NCI-H146 treated with DMSO at 0.1 percent for 48 hours (cell line): ENCODE results near the gene TBC1D4.
A peak's percentile ranks its signal among the peaks of the same experiment; 100 is the strongest.

Experiments
- DNase-seq: peaks from one replicate; lab custom pipeline; 2025; ENCODE audit not compliant: unreplicated experiment; lab: John Stamatoyannopoulos, UW

The TBC1D4 gene, protein sequence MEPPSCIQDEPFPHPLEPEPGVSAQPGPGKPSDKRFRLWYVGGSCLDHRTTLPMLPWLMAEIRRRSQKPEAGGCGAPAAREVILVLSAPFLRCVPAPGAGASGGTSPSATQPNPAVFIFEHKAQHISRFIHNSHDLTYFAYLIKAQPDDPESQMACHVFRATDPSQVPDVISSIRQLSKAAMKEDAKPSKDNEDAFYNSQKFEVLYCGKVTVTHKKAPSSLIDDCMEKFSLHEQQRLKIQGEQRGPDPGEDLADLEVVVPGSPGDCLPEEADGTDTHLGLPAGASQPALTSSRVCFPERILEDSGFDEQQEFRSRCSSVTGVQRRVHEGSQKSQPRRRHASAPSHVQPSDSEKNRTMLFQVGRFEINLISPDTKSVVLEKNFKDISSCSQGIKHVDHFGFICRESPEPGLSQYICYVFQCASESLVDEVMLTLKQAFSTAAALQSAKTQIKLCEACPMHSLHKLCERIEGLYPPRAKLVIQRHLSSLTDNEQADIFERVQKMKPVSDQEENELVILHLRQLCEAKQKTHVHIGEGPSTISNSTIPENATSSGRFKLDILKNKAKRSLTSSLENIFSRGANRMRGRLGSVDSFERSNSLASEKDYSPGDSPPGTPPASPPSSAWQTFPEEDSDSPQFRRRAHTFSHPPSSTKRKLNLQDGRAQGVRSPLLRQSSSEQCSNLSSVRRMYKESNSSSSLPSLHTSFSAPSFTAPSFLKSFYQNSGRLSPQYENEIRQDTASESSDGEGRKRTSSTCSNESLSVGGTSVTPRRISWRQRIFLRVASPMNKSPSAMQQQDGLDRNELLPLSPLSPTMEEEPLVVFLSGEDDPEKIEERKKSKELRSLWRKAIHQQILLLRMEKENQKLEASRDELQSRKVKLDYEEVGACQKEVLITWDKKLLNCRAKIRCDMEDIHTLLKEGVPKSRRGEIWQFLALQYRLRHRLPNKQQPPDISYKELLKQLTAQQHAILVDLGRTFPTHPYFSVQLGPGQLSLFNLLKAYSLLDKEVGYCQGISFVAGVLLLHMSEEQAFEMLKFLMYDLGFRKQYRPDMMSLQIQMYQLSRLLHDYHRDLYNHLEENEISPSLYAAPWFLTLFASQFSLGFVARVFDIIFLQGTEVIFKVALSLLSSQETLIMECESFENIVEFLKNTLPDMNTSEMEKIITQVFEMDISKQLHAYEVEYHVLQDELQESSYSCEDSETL (N-terminal part only)

DNA sequence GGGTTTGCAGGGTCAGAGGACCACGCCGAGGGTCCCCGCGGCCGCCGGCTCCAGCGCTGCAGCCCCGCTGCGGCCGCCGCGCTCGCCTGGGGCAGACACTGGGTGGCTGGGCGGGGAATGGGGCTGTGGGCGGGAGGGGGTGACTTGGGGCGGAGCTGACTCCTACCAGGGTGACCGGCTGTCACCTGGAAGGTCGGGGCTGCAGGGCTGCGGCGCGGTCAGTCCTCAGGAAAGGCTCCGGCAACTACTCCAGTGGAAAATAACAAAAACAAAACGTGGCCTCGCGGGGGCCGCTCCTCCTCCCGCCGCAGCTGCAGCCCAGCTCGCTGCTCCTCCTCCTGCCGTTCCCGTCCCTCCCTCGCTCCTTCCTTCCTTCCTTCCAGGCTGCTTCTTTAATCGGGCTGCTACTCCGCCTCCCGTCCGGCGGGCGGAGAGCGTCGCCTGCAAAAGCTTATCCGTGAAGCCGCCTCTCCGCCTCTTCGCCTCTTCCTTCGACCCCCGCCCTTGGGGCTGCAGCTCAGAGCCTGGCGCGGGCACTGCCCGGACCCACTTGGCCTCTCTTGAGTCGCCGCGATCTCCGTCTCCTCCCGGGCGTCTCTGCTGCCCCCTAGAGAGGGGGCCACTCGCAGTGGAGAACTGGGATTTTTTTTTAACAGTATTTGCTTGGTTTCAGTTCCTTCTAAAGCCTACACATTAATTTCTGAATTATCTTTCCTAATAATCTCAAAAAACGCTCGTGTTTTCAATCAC is at the start of gene TBC1D4:
TBC1D4 (minus strand) TSS at position 100 of the 750 bp plus-strand sequence. CDS start 402 bp downstream, outside the sequence.
- peak; percentile 99 for DNase-seq

DNA sequence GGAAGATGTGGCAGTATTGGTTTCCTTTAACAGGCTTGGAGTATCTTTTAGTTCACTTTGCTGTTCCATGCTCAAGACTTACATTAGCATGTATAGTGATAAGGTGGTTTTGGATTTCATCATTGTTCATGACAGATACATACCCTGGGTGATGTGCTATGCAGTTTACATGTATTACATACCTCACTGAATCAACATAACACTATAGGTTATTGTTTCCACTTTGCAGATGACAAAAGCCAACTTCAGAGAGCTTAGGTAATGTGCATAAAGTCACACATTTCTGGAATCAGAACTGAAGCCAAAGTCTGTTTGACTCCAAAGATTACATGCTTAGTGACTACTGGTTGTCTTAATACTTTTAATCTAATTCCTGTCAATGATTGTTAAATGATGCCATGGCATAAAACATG is 48.6 kb upstream of the TBC1D4 start:
- DNase-seq, result no peak

DNA sequence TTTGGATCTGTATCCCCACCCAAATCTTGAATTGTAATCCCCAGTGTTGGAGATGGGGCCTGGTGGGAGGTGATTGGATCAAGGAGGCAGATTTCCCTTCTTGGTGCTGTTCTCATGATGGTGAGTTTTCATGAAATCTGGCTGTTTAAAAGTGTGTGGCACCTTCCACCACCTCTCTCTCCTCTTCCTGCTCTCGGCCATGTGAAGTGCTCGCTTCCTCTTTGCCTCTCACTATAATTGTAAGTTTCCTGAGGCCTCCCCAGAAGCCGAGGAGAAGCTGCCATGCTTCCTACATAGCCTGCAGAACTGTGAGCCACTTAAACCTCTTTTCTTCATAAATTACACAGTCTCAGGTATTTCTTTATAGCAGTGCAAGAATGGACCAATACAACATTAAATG is 40.0 kb upstream of the TBC1D4 start:
- DNase-seq, result no peak

DNA sequence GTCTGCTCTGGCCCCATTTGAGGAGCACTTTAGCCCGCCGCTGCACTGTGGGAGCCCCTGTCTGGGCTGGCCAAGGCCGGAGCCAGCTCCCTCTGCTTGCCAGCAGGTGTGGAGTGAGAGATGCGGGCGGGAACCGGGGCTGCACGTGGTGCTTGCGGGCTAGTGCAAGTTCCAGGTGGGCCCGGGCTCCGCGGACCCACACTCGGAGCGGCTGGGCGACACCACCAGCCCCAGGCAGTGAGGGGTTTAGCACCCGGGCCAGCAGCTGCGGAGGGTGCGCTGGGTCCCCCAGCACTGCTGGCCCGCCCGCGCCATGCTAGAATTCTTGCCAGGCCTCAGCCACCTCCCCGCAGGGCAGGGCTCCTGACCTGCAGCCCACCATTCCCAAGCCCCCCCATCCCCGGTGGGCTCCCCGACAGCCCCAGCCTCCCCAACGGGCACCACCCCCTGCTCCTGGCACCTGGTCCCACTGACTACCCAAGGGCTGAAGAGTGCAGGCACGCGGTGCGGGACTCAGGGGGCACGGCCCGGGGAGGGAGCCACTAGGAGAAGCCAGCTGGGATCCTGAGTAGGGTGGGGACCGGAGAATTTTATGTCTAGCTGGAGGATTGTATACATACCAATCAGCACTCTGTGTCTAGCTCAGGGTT is 36.6 kb upstream of the TBC1D4 start:
- no peak for DNase-seq

DNA sequence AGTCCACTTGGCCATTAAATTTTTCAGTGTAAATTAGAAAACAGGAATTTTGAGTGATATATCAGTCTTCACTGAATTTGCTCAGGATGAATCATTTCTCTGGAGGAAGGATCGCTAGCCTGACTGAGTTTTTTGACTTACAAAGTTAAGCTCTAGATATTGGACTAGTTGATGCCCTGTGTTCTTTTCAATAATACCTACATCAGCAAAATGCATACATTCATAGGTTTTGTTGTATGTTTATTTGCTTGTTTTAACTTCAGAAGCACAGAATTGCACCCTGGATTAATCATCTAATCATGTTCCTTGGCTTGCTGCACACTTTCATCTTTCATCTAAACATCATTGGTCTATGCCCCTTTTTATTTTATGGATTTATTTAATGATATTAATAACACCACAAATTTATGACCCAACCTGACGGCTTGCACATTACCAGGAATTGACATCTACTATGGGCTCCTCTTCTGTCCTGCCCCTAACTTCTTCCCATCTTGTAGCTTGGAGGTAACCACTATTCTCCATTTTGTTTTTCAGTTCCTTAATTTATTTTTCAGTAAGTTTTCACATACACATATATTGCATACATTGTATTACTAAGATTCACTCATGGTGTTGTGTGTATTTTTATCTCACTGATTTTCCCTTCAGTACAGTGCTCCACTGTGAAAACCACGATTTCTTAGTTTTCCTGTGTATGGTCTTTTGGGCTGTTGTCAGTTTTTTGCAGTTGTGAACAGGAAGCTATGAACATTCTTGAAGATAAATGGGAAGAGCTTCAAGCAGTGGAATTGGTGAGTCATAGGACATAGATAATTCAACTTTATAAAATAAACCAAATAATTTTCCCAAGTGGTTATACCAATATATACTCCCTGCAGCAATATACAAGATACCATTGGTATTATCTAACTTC is 32.4 kb upstream of the TBC1D4 start:
- no peak for DNase-seq

DNA sequence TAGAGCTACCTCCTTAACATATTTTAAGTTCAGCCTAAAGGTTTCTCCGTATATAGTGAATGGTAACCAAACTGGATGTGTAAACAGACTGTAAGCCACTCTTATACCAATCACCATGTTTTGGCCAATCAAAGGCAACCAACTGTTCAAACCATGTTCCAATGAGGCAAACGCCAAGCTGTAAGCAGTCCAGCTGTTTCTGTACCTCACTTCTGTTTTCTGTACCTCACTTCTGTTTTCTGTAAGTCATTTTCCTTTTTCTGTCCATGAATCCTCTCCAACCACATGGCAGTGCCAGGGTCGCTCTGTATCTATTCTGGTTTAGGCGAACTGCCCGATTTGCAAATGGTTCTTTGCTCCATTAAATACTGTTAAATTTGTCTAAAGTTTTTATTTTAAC is 31.3 kb upstream of the TBC1D4 start:
- no peak for DNase-seq

DNA sequence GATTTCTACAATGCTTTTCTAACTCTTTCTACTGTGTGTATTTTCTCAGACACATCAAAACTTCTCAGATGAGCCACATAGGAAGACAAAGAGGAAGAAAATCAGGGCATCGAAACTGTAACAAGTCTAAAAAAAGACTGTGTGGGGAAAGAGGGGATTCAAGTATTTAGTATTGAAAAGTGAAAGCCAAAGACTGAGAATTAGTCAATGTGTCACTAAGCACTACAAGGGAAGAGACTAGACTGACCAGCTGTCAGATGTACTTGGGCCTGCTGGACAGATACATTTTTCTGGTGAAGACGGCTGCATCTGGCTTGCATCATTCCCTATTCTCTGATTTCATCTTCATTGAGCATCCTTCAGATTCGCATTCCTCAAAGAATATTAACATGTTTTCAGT is 30.3 kb upstream of the TBC1D4 start:
- no peak for DNase-seq

DNA sequence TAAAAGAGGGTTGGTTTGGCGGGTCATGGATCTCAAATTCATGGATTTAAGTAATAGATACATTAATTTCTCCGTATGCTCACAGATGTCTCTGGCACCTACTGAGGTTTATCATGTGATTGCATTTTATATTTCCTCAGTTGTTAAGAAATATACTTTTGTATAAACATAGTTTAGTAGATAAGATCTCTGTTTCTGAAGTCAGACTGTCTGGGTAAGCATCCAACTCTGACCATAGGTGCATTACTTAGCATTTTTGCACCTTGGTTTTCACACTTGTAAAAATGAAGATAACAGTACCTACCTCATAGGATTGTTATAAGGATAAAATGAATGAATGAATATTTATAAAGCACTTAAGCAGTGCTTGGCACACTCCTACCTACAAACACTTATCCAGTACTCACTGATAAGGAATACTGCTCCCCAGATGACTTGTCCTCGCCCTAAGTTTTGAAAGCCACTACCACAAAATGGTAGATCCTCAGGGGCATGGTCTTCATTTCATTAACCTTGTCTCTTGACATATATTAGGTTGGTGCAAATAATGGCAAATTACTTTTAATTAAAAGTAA is 29.2 kb upstream of the TBC1D4 start:
- DNase-seq, result no peak

DNA sequence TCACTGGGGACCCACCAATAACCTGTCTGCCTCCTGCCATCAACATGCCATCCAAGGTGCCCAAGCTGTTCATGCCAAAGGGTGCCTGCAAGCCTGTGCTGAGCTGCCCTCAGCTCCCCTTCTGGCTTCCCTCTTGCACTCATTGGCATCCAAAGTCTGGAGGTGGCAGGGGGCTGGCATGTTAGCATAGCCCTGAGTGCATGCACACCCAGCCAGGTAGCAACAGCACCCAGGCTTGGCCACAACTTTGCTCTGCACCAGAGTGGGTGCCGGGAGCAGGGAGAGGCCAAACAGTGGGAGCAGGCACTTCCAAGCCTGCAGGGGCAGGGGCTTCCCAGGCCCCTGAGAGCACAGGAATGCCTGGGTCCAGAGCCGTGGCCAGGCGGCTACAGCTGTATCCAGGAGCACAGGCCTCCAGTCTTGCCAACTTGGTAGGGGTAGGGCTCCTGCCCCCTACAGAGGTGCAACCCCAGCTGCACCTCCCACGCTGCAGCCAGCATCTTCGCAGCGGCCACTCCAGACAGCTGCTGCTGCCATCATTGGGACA is 26.1 kb upstream of the TBC1D4 start:
- no peak for DNase-seq

DNA sequence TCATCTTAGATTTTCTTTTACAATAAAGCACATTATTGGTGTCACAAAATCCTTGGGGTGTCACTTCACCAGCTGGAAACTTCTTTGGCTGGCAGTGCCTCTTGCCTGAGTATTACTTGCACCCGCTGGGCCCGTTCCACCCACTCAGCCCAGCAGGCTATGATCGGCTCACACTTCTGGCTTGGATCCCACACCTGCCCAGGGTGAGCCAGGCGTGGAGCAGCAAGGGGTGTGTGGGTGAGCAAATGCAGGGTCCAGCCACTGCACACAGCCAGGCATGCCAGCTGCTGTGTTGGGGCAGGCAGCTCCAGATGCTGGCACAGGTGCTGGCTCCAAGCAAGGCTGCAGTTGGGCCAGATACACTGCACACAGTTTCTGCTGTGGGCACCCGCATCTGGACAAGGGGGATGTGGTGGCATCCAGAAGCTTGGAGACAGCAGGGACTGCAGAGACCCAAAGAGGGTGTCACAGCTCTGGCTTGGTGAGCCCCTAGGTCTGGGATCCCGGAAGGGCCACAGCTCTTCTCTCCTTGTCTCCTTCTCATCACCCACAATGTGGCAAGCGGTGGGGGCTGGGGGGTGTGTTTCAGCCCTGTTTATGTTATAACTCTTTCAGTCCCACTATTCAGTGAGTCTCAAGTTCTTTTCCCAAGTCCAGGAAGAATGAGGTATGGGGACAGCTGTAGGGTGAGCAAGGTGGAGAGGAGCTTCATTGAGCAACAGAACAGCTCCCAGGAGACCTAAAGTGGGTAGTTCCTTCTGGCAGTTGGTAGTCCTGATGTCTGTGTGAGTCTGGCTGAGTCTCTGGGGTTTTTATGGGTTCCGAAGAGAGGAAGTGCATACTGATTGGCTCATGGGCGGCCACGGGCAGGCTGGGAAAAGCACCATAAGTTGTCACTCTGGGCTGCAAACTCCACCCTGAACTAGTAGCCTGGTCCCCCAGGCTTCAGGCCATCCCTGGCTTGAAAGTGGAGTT is 25.3 kb upstream of the TBC1D4 start:
- DNase-seq, result no peak

DNA sequence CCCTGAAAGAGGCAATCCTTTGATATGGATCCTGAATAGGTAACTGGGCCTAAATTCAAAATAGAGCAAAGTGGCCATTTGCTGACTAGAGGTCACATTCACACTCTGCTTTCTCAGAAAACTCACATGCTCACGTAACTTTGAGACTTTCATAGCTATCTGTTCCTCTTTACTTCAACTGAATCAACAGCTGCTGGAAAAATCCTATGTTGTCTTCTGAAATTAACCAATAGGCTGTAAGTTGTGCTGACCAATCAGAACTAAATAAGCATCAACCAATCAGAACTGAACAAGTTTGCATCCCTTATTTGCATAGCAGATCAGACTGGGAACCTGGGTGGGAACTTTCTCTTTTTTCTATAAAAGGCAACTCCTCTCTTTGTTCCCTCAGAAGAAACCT is 24.0 kb upstream of the TBC1D4 start:
- no peak for DNase-seq

DNA sequence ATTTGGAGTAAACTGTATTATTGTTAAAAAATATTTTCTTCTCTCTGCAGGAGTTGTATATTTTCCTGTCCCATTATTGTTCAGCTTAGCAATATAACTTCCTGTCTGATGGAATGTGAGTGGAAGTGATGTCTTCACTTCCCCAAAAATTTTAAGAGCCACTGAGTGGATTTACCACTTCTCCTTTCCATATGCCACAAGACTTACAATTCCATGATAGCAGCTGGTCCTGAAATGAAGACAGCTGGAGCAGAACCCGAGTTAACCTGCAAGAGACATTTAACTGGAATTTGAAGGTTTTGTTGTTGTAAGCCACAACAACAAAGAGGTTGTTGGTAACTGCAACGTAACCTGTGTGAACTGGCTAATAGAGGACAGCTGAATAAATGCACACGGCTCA is 23.4 kb upstream of the TBC1D4 start:
- no peak for DNase-seq

DNA sequence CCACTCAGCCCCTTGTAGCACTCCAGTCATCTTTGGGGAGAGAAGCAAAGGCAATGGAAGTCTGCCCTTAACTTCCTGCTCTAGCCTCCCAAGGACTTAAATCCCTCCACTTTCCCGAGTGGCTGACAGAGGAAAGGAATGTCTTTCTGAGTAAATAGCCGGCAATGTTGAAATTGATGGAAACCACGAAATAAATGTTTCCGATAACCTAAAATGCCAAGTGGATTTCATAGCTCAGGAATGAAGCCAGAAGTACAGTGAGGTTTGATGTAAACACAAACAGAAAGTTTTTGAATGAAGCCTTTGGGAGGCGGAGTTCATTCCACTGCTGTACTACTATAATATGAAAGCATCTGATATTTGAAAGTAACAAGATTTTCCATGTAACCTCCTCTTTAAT is 14.0 kb upstream of the TBC1D4 start:
- no peak for DNase-seq

DNA sequence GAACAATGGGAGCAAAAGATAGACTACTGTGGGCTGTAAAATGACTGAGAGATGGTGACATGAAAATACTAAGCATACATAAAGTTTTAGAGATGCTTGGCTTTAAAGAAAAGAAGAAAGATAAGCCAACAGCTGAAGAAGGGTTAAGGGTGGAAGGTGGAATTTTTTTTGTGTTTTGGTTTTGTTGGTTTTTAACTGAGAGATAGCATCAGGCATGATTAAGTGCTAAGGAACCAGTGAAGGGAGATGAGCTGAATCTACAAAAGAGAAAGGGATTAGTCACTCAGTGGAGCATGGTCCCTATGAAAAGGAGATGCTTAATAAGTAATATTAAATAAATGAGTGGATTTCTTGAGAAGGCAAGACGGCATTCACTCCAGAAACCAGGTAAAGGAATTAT is 12.5 kb upstream of the TBC1D4 start:
- no peak for DNase-seq

DNA sequence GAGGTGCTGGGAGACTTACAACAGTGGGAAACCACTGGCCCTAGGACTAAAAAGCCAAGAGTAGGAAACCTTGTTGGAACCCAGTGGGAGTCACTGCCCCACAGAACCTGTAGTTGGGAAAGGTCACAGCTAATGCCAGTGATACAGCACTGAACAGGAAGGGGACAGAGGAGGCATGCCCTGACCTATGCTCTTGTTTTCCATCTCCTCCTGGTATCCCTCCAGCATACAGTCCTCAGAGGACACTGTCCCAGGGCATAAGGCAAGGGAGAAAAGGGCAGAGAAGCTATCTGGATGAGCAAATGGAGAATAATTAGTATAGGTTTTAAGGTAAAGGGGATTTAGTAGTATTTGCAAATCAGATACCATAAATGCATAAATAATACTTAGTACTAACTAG is 11.2 kb upstream of the TBC1D4 start:
- no peak for DNase-seq

DNA sequence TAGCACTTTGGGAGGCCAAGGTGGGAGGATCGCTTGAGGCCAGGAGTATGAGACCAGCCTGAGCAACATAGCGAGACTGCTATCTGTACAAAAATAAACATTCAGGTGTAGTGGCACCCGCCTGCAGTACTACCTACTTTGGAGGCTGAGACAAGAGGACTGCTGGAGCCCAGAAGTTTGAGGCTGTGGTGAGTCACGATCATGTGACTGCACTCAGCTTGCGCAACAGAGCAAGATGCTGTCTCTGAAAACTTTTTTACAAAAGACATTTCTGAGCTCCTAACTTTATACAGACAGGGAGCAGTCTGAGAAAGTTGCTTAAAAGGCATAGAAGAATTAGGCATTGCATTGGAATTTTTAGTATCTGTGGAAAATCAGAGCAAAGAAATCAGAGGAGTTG is 10.4 kb upstream of the TBC1D4 start:
- no peak for DNase-seq

DNA sequence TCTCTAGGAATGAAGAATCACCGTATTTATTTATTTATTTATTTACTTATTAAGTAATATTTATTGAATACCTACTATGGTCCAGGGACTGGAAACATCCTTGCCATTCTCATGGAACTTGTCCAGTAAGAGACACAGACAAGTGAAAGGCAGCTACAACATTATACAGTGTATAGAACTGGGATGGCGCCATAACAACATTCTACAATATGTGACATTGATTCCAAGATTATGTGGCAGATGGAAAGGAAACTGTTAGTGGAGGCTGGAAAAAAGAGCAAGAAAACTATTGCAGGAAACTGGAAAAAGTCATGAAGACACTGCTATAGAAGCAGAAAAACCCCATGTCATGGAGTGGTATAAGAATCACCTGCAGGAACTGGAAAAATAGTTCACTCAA is 9.4 kb upstream of the TBC1D4 start:
- no peak for DNase-seq
